ENCODE measurements around the gene FAM124B.

Gene FAM124B

DNA sequence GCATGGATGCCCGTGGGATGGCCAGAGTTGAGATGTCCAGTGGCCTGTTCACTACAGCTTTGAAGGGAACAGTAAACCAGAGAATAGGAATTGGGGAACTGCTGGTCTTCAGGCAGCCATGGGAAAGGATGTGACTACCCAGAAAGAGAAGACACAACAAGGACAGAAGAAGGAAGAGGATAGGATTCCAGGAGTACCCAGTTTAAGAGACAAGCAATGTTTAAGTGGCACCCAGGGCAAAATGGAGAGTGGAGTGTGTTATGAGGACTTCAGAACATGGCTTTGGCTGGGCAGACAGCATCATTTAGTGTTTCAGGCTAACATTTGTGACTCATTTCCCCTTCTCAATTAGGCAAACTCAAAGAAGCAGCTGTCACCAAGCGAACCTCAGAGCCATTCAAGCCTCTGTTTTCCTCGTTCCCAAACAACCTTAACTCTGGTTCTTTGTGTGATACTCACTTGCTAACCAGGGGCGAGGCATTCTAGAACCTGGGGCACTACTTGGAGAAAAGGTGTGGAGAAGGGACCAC is 4.0 kb upstream of the FAM124B start:
- DNase-seq (ENCODE audit: low spot score) = no peak
- in situ Hi-C loops (cut with MboI; ENCODE audit: low pct_unique_long_range_greater_than_20kb, low sequenced_read_pairs, unreplicated experiment) = no loop called here

DNA sequence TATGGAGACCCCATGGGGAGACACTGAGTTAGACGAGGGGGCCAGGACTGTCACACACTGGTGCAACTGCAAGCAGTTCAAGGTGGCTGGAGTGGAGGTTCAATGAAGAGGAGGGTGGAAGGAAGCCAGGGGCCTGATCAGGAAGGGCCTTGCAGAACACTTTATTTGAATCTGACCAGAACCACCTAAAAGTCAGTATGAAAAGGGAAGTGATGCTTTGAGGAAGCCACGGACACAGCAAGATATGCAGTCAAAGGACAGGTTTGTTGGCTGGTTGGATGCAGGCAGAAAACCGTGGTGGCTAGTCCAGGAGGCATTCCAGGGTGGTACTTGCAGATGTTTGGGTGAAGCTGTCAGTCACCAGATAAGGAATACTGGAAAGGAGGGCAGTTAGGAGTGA is 3.5 kb upstream of the FAM124B start:
- no peak for DNase-seq (ENCODE audit: low spot score)

More for the DNA sequence above, 4.0 kb upstream of the FAM124B start:
- TF ChIP-seq, protein P1, sequence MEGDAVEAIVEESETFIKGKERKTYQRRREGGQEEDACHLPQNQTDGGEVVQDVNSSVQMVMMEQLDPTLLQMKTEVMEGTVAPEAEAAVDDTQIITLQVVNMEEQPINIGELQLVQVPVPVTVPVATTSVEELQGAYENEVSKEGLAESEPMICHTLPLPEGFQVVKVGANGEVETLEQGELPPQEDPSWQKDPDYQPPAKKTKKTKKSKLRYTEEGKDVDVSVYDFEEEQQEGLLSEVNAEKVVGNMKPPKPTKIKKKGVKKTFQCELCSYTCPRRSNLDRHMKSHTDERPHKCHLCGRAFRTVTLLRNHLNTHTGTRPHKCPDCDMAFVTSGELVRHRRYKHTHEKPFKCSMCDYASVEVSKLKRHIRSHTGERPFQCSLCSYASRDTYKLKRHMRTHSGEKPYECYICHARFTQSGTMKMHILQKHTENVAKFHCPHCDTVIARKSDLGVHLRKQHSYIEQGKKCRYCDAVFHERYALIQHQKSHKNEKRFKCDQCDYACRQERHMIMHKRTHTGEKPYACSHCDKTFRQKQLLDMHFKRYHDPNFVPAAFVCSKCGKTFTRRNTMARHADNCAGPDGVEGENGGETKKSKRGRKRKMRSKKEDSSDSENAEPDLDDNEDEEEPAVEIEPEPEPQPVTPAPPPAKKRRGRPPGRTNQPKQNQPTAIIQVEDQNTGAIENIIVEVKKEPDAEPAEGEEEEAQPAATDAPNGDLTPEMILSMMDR (IDR thresholded peaks at IDR 0.05; ENCODE audit: extremely low read depth, insufficient read depth, missing control alignments) = no peak

DNA sequence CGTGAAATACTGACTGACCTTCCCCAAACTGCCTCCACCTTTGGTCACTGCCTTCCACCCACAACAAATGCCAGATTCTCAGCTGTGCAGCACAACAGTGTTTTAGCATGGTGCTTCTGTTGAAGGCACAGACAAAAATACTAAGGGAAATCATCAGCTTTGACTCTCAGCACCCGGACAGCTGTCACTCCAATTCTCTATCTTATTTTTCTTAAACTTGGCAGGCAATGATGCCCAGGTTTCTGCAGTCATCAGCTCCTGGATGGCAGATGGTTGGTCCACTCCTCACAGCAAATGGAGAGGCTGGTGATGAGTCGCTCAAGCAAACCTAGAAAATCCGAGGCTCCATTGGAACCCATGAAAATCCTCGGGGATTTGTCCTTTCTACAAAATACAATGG is 2.9 kb upstream of the FAM124B start:
- in situ Hi-C loops (cut with MboI; ENCODE audit: low pct_unique_long_range_greater_than_20kb, low sequenced_read_pairs, unreplicated experiment) = no loop called here
- DNase-seq (ENCODE audit: low spot score) = no peak
- TF ChIP-seq, protein P1 (IDR thresholded peaks at IDR 0.05; ENCODE audit: extremely low read depth, insufficient read depth, missing control alignments) = no peak

More for the DNA sequence above, 3.5 kb upstream of the FAM124B start:
- in situ Hi-C loops (cut with MboI; ENCODE audit: low pct_unique_long_range_greater_than_20kb, low sequenced_read_pairs, unreplicated experiment) = no loop called here
- TF ChIP-seq, protein P1 (IDR thresholded peaks at IDR 0.05; ENCODE audit: extremely low read depth, insufficient read depth, missing control alignments) = no peak

DNA sequence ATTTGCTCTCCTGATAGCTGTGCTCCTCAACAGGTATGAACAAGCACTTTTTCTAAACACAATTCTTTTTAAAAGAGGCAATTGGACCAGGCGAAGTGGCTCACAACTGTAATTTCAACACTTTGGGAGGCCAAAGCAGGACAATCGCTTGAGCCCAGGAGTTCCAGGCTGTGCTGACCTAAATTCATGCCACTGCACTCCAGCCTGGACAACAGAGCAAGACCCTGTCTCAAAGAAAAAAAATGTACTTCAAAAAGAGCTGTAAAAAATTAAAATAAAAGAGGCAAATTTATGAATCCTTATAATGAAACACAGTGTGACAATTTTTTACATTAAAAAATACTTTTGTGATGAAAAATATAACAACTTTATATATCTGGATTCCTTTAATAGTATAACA is 1.8 kb upstream of the FAM124B start:
- TF ChIP-seq, protein P1 (IDR thresholded peaks at IDR 0.05; ENCODE audit: extremely low read depth, insufficient read depth, missing control alignments) = no peak
- DNase-seq (ENCODE audit: low spot score) = no peak

DNA sequence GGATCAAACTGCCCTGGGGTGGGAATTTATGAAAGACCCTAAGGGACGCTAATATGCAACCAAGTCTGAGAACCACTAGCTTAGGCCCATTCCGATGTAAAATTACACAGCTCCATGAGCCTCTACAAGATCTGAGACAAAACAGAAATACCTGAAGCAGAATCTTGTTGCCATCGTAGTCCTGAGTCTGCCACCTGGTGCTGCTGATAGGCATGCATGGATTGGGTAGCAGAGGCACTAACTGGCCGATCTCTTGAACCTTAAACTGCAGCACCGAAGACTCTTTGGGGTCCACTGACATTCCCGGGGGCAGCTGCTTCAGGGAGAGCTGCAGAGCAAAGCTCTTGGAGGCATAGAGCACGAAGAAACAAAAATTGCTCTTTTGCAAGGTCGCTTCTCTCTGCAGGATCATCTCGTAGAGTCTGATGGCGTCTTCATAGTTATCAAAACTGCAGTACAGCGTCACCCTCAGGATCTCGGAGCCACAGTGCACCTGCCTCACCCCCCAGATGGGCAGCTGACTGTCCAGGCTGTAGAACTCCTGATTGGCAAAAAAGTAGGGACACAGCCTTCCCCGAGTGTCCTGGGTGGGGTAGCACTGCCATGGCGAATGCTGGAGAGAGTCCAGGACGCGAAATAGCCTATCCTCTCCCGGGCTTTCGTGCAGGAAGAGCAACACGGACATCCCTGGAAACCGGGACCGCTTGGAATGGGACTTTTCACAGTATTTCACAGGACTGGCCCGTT is 848 bp downstream of the FAM124B start:
- no peak for DNase-seq (ENCODE audit: low spot score)
- in situ Hi-C loops (cut with MboI; ENCODE audit: low pct_unique_long_range_greater_than_20kb, low sequenced_read_pairs, unreplicated experiment) = no loop called here
- TF ChIP-seq, protein P1 (IDR thresholded peaks at IDR 0.05; ENCODE audit: extremely low read depth, insufficient read depth, missing control alignments) = no peak

More for the DNA sequence above, 1.8 kb upstream of the FAM124B start:
- in situ Hi-C loops (cut with MboI; ENCODE audit: low pct_unique_long_range_greater_than_20kb, low sequenced_read_pairs, unreplicated experiment) = no loop called here

GRCh38 chr2:224400174-224400810 is 1.6 kb downstream of the FAM124B start:
- in situ Hi-C loops (cut with MboI; ENCODE audit: low pct_unique_long_range_greater_than_20kb, low sequenced_read_pairs, unreplicated experiment) = no loop called here
- TF ChIP-seq, protein P1 (IDR thresholded peaks at IDR 0.05; ENCODE audit: extremely low read depth, insufficient read depth, missing control alignments) = no peak
- DNase-seq (ENCODE audit: low spot score) = no peak
